UCSD-AML1 (cell line): ENCODE measurements around the gene SIK2.
"Not testable (repeated sequence)": the region's sequence is repeated elsewhere in the genome, so short reads cannot be mapped to it uniquely, and the experiment has no call there.

ENCODE experiments used
- DNase-seq: peaks from one replicate; lab custom pipeline; 2025; ENCODE audit not compliant: unreplicated experiment; lab: John Stamatoyannopoulos, UW

Gene SIK2

DNA sequence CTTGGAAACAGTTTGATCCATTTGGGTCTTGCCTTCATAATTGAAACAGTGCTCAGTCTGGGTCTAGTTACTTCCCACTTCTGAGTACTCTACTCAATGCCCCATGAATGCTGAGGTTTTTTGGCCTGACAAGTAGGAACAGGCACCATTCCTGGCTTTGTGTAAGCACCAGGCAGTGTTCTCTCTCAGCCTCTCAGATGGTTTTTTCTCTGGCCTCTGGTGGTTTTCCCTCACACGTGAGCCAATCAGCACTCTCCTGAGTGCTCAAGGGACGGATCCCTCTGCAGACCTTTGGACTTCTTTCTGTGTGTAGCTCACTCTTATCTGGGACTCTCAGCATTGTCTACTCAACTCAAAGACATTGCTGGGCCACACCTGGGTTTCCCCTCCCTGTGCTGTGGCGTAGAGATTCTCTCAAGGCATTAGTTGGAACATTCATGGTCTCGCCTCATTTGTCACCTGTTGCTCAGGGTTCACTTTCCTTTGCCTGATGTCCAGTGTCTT, 21.3 kb downstream of the SIK2 start:
- no peak for DNase-seq

DNA sequence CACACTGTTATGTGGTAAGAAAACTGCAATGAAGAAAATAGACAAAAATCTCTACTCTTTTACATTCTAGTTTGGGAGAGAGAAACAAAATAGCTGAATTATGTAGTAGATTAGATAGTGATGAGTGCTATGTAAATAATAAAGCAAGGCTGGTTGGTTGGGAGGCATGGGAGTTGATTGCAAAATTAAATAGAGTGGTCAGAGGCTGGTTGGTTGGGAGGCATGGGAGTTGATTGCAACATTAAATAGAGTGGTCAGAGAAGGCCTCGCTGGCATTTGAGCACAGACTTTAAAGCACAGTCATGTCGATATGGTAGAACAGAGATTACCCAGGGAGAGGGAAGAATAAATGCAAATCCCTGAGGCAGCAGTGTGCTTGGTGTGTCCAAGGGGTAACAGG, 22.4 kb downstream of the SIK2 start:
- DNase-seq: no peak

DNA sequence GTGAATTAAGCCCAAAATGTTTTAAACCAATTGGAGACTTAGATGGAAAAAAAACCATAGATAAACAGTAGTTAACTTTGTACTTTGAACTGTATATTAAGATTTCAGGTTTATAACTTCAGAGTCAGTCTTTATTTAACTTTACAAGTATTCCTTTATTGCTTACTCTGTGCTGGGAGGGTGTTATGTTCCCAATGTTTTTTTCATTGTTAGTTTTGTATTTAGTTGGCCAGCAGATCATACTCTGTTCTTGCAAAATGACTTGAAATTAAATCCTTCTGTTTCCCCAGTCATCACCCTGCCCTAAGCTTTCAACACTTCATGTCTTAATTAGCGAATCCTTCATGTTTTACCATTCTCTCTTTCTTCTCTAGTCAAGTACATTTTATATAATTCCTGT, 25.3 kb downstream of the SIK2 start:
- no peak for DNase-seq

DNA sequence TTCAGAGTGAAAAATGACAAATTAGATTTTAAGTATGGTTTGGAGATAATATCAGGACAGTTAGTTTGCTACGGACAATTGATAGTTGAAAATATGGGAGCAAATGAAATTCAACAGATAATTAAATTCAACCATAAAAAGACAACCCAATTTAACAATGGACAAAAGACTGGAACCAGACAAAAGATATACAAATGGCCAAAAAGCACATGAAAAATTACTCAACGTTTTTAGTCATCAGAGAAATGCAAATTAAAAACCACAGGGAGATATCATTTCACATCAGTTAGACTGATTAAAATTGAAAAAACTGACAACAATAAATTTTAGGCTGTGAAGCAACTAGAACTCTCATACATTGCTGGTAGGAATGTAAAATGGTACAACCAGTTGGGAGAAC, 27.2 kb downstream of the SIK2 start:
- no peak for DNase-seq

DNA sequence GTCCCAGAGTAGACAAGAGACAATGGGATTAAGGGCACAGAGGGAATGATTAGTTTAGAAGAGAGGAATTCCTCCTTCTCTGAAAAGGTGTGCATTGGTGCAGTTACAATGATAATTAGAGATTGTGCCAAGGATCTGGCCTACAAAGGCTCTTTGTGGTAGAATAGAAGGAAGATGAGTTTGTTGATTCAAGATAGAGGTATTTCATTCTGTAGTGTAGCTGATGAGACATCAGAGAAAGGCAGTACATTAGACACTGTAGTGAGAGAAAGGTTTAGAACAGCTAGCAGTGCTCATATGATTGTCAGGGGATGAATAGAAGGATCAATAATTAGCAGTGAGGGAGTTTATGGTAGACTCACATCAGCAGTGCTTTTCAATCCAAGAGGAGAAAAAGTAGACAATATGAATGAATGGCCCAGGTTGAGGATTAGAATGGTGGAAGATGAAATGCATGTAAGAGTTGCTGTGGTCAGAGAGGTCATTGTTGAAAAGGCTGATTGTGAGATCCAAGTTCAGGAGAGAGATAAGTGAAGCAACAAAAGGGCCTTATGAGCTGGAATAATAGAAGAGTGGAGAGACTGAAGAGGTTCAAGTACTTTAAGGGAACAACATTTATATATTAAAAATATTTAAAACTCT, 28.9 kb downstream of the SIK2 start:
- DNase-seq: no peak

DNA sequence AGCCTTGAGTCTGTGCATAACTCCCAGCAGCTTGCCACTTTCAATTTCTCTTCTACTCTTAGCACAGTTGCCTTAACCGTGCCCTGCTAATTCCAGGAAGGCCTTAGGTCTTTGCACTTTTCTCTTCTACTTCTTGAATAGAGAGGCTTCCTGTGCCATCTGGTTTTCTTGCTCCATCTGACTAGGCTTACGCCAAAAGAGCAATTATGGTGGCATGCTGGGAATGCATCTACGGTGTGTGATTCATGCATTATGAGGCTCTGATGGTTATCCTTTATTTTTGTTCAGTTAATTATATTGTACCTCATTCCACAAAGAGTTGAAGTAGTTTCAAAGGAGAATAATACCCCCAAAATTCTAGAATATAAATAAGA, 29.4 kb downstream of the SIK2 start:
- no peak for DNase-seq

DNA sequence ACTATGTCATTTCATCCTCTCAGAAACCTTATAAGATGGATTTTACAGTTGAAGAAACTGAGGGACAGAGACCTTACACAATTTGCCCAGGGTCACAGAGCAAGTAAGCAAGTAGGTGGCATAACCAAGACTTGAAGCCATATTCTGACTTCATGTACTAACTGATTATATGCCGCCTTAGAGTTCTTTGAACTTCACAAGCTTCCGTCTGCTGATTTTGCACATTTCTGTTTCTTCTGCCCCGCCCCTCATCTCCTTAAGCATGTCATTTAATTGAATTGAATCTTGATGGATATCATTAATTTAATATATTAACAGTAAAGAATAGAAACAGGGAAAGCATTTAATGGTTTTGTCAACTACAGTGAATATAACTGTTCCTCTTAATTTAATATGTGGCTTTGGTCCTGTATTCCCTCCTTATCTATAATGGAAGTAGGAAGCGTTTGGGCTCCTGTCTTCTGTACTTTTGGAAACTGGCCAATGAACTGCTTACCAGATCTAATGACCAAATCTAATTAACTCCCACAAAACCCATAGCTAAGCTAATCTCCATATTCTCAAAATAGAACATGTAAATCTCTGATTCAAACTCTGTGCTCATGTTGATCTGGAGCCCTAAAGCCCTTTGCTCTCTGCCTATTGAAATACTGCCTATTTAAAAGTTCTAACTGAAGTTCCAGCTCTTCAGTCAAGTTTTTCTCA, 30.4 kb downstream of the SIK2 start:
- no peak for DNase-seq

DNA sequence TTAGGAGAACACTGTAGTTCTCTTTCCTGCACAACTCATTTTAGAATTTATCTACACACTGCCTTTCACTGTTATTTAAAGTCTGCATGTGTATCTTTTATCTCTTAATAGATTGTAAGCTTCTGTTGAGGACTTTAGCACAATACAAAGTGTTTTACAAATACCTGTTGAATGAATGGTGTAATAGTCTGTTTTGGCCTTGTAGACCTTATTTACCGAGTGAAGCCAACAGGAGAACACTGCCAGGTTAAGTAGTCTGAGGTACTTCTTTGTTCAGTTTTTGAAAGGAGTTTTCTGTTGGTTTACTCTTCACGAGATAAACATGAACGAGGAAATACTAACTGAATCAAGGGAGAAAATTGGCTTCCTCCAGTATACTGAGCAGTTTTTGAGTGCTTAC, 31.0 kb downstream of the SIK2 start:
- no peak for DNase-seq

DNA sequence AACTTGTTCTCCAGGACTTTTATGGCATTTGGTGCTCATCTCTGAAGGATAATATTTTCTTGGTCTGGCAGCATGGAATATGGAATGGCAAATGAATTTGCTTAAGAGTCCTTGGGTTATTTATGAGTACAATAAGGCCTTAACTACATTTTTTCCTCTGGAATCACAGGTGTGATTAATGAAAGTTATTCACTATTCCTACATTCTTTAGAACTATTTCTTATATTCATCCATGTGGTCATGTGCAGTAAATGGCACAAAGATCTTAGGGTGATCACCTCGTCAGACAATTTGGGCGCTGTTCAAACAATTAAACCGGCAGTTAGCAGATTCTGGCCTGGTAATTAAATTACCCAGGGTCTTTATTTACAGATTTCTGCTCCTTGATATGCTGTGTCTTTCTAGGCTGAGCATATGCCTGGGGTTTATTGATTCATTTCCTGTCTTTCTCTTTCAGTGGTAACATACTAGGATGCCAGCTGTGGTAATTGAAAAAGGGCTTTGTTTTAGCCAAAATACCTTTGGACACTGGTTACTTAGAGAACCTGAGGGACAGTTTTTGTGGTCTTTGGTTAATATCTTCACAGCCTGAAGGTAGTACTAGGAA, 31.6 kb downstream of the SIK2 start:
- no peak for DNase-seq

DNA sequence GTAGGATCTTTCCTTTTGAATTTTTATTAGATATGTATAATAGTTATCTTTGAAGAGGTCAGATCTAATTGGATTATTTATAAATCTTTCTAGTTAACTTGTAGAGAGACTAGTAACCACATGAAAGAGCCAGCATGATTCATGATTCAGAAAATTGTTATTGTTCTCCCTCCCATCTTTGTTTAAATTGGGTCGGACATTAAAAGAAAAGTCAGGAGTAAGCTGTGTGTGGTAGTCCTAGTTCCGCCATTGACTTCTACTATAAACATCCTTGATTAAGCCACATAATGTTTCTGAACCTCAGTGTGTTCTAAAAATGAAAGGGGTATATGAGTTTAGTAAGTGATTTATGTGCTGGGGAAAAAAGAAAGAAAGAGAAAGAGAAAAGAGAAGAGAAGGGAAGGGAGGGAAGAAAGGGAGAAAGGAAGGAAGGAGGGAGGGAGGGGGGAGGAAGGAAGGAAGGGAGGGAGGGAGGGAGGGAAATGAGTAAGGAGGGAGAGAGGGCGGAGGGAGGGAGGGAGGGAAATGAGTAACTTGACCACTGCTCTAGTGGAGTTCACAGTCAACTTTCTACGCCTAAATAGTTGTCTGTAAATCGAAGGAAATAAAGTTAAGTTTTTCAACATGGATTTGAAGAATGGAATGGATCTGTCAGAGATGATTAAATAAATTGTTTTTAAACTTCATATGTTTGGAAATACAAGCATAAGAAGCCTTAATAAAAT, 32.9 kb downstream of the SIK2 start:
- no peak for DNase-seq

DNA sequence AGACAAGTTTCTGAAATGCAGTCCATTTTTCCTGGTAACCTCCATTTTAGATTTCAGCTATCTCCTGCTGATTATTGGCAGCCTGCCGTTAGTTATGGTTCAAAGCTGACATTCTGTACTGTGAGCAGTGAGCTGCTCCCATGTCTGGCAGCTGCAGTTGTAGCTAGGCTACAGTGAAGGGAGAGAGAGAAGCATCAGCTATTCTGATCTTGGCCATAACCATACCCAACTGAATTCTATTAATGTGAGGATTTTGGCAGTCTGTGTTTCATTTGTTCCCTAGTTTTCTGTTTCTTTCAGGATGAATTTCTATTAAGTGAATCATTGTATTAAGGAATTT, 33.4 kb downstream of the SIK2 start:
- DNase-seq: no peak

DNA sequence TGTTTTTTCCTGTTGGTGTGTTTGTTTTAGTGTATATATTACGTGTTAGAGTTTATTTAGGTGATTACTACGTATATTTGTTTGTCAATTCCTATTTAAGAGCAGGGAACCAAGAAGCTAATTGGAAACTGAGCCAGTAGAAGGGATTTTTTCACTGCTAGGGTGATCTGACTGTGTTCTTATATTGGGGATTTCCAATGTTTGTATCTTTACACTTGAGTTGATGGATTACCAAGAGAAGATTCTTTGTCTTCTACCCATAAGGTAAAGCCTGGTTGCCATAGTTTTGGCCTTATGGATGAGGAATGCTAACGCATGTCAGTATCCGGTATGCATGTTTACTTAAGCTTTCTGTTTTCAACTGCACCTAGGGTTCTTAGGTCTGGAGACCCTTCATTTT, 35.6 kb downstream of the SIK2 start:
- DNase-seq: no peak

DNA sequence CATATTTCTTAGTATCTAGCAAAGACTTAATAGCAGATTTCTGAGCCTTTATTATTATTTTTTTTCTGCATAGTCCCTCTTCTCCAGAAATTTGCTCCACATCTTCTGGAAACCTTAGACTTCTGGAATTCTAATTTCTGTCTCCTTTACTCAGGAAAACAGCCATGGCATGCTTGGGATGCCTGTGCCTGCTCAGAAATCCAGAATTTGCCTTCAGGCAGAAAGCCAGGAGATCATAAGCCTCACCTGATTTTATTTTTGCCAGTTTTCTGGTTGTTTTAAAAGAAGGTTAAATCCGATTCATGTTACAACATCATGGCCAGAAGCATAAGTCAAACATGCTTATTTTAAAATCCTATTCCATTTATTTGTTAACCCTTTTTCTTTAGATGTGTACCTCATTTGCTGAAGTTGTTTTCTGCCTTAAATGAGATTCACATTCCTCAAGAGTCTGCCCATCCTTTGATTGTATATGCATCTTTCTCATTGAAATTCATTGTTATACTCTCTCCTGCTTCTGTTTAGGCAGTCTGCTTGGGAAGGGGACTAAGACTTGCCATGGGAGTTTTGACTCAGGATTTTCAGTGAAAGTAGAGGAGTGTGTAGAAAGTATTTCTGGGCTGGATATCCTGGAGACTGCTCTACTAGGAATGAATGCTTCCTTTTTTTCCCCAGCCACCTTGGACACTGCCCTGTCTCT, 37.1 kb downstream of the SIK2 start:
- DNase-seq: no peak

DNA sequence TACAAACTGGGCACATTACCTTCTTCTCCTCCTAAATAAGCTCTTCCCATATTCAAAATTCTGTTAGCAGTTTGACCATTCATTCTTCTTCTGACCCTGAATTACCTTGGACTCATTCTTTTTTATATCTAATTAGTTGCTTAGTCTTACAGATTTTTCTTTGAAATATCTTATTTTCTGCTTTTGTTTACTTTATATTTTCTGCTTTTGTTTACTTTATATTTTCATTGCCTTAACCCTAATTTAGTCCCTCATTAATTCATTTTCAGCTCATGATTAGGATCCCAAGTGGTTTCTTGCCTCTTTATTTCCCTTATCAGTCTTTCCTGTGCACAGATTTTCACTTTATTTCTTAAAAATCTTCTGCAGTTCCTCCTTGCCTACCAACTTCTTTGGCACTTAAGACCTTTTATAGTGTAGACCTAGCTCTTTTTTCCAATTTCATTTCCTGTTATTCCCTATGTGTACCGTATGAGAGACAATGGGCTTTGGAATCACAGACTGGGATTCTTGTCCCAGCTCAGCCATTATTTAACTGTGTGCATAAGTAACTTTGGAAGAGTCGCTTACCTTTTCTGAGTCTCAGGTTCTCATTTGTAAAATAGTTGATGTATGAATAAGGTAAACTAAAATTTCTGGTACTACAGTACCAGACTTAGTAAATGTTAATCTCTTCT, 39.2 kb downstream of the SIK2 start:
- DNase-seq: no peak

DNA sequence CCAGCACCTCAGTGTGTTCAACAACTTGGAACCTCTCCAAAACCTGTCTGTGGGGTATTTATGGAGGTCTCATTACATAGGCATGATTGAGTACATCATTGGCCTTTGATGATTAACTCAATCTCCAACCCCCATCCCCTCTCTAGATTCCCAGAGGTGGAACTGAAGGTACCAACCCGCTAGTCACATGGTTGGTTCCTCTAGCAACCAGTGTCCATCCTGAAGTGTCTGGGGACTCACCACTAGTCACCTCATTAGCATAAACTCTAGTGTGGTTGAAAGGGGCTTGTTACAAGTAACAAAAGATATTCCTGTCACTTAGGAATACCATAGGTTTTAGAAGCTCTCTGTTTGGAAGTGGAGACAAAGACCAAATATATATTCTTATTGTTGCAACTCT, 40.3 kb downstream of the SIK2 start:
- no peak for DNase-seq

DNA sequence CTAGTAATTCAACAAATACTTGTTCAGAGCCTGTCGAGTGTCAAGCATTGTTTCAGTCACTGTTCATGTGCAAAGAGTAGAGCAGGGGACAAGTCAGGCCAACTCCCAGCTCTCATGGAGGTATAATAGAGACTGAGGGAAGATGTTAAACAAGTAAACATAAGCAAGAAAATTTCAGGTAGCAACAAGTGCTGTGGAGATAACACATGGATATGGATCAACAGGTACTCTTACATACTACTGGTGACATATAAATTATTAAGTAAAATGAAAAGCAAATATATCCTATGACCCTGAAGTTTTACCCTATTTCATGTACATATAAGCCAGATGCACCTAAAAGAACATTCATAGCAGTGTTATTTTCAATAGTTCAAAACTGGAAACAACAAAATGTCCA, 42.7 kb downstream of the SIK2 start:
- no peak for DNase-seq

DNA sequence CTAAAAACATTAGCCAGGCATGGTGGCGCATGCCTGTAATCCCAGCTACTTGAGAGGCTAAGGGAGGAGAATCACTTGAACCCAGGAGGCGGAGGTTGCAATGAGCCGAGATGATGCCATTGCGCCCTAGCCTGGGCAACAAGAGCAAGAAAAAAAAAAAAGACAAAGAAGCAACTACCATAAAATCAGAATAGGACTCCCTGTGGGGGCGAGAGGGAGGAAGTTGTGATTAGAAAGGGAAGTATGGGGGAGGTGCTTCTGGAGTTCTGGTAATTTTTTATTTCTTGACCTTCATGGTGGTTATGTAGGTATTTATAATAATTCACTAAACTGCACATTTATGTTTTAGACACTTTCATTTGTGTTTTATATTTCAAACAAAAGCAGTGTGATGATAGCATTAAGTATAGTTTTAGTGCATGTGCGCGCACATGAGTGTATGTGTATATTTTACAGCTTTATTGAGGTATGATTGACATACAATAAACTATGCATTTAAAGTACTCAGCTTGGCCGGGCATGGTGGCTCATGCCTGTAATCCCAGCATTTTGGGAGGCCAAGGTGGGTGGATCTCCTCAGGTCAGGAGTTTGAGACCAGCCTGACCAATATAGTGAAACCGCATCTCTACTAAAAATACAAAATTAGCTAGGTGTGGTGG, 43.5 kb downstream of the SIK2 start:
- no peak for DNase-seq

DNA sequence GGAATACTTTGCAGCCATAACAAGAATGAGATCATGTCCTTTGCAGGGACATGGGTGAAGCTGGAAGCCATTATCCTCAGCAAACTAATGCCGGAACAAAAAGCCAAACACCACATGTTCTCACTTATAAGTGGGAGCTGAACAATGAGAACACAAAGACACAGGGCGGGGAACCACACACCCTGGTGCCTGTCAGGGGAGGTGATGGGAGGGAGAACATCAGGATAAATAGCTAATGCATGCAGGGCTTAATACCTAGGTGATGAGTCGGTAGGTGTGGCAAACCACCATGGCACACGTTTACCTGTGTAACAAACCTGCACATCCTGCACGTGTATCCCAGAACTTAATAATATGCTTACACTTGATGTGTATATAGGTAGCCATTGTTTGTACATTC, 49.1 kb downstream of the SIK2 start:
- not testable (repeated sequence) for DNase-seq

DNA sequence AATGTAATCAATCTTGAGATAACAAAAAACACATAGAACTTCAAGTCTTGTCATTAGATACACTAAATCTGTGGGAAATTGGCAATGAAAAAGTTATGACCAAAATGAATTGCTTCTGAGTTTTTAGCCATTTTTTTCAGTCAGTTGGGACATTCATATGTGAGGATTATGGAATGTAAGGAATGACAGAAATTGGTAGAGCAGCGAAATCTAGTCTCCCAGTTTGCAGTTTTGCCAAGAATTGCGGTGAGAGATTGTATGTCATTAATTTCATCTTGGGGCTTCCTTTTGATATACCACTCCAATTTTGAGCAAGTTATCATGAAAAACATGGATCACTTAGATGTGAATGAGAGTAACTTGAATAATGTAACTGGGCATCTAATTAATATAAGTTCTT, 49.9 kb downstream of the SIK2 start:
- no peak for DNase-seq

DNA sequence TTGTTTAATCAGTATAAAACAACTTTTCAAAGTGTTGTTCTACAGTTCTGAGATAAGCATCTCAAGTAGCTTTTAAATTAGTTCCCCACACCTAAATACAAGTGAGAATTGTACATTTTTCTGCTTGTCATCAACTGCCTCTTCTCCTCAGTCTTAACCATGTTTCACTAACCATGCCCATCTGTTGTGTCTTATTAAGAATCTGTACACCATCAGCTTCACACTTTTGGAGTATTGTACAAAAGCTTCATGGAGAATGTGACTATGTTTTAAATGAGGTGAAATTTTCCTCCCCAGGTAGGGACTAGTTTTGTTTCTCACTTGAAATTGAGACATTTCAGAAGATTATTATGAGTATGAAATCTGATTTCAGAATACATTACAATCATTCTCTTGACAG, 52.4 kb downstream of the SIK2 start:
- DNase-seq: no peak
